Body of pancreas (tissue), 4 donors: ENCODE results near the gene SPIRE2. TPM values are rescaled to one million over a fixed set of nuclear protein-coding genes. Genes with fewer than 3 reads are reported as not detected.
A peak's percentile ranks its signal among the peaks of the same experiment; 100 is the strongest.
"Not testable (repeated sequence)": the region's sequence is repeated elsewhere in the genome, so short reads cannot be mapped to it uniquely, and the experiment has no call there.

Source experiments
- ATAC-seq: fragments of 150-250 bp; one replicate; pipeline ENCODE4 v1.9.1; 2016
- DNase-seq, 4 donors: peaks; one replicate each; pipeline ENCODE4 v3.0.0-alpha.2; 2019
- H3K27ac ChIP-seq, 4 donors: fragments of 200-600 bp; sonication (generic); 1 replicate in 3 of 4; 2 replicates in 1 of 4; pipeline versions ENCODE4 v1.5.1 to v1.6.1; 2016 to 2019; ENCODE audit warnings: mild to moderate bottlenecking in 1 of 4, mixed read lengths in 1 of 4, moderate library complexity in 1 of 4
- H3K27me3 ChIP-seq, 2 donors: fragments of 200-600 bp; sonication (generic); one replicate each; pipeline ENCODE4 v1.6.0; 2016; ENCODE audit warnings: mild to moderate bottlenecking in 1 of 2
- H3K36me3 ChIP-seq, 2 donors: fragments of 200-600 bp; sonication (generic); replicated peaks in 1 of 2; 2 replicates each; pipeline ENCODE4 v1.5.1; 2016; ENCODE audit warnings: low read depth in 2 of 2; ENCODE audit not compliant: insufficient read depth in 1 of 2
- H3K4me1 ChIP-seq: fragments of 200-600 bp; sonication (generic); one replicate; pipeline ENCODE4 v1.6.0; 2016
- H3K4me3 ChIP-seq, 2 donors: fragments of 200-600 bp; sonication (generic); 1 replicate in 1 of 2; 2 replicates in 1 of 2; pipeline ENCODE4 v1.5.1; 2016 to 2019
- H3K9me3 ChIP-seq, 3 donors: fragments of 200-600 bp; sonication (generic); 1 replicate in 2 of 3; 2 replicates in 1 of 3; pipeline ENCODE4 v1.5.1; 2016
- CTCF ChIP-seq, 7 experiments: fragments of 450-650 bp in 4 of 7; fragments of 200-600 bp in 3 of 7; sonication (generic) in 3 of 7; IDR thresholded peaks; one replicate each; pipeline ENCODE4 v1.5.1; 2016 to 2019; ENCODE audit warnings: antibody characterized with exemption in 7 of 7
- POLR2A ChIP-seq, 3 donors: fragments of 450-650 bp; IDR thresholded peaks; one replicate each; pipeline ENCODE4 v1.6.1; 2016; ENCODE audit warnings: antibody characterized with exemption in 3 of 3, mild to moderate bottlenecking in 2 of 3
- WGBS, 2 donors: methylation state at CpG; one replicate each; pipeline ENCODE4 v1.1.5; 2017; 5-methylcytosine and 5-hydroxymethylcytosine counted together
- intact Hi-C: fragments of 100-400 bp; cut with DNase I; formaldehyde crosslinking; loops from one replicate; pipeline ENCODE4 v1.15.1; 2023
- total RNA-seq, 2 donors: library from RNA; depleted of rRNA; stranded (reverse); fragments of >200 nt; gene quantifications; one replicate each; pipeline ENCODE4 v1.1.0, GENCODE V29; 2016

Gene SPIRE2
- total RNA-seq, 2 donors from 2014 or later = 7.3 to 7.6 TPM

GRCh38 chr16:89808475-89808874 lies 19.8 kb upstream of the SPIRE2 start:
- Histone ChIP-seq H3K36me3 (no peaks in the 10 kb centered on the region), H3K9me3 (no peaks in the 10 kb centered on the region), H3K27me3 (no peaks in the 10 kb centered on the region), H3K4me1 (no peaks in the 10 kb centered on the region), H3K27ac (no peak overlapping the region), H3K4me3 (no peak overlapping the region)
- DNase-seq (no peak), ATAC-seq (no peak)
- 80% methylated on average over 4 of the region's 4 CpGs for WGBS, 2 donors
- intact Hi-C loops = no loop called here
- no peak for TF ChIP-seq POLR2A (IDR thresholded peaks at IDR 0.05)
- no peak for TF ChIP-seq CTCF (IDR thresholded peaks at IDR 0.05)

- intact Hi-C loops = no loop called here
- no peaks in the 10 kb centered on the region for H3K36me3 ChIP-seq
- no peak for DNase-seq
- 65 to 73% methylated on average over 2 of the region's 2 CpGs for WGBS, 2 donors
- H3K27ac ChIP-seq = no peak overlapping the region
- peaks cover 6% of the 10 kb centered on the region for H3K4me1 ChIP-seq
- H3K27me3 ChIP-seq = no peaks in the 10 kb centered on the region
- no peak for ATAC-seq
- no peaks in the 10 kb centered on the region for H3K9me3 ChIP-seq
- no peak overlapping the region for H3K4me3 ChIP-seq
- TF ChIP-seq POLR2A (IDR thresholded peaks at IDR 0.05) (no peak), CTCF (IDR thresholded peaks at IDR 0.05) (no peak)
Measured at GRCh38 chr16:89811321-89811720, 17.0 kb upstream of the SPIRE2 start.

GRCh38 chr16:89815639-89816348 lies 12.5 kb upstream of the SPIRE2 start:
- Histone ChIP-seq H3K9me3 (no peaks in the 10 kb centered on the region), H3K4me1 (peaks cover 29% of the 10 kb centered on the region), H3K27ac (no peak overlapping the region), H3K4me3 (no peak overlapping the region), H3K36me3 (no peaks in the 10 kb centered on the region), H3K27me3 (no peaks in the 10 kb centered on the region)
- 12 to 13% methylated on average over 26 to 51 of the region's 65 CpGs for WGBS, 2 donors
- intact Hi-C loops = no loop called here
- ATAC-seq = peak; percentile 6
- TF ChIP-seq POLR2A (IDR thresholded peaks at IDR 0.05) (no peak), CTCF (IDR thresholded peaks at IDR 0.05) (no peak)
- no peak for DNase-seq

- H3K9me3 ChIP-seq, H3K27ac ChIP-seq, H3K27me3 ChIP-seq, H3K36me3 ChIP-seq, ATAC-seq, intact Hi-C loops, H3K4me3 ChIP-seq: not testable (repeated sequence)
- WGBS, 2 donors = 83 to 89% methylated on average over 14 of the region's 14 CpGs
- peaks cover 29% of the 10 kb centered on the region for H3K4me1 ChIP-seq
- DNase-seq = peak in 1 of 4 donors; percentile 26
Measured at GRCh38 chr16:89818851-89819403, 9.3 kb upstream of the SPIRE2 start.

GRCh38 chr16:89819448-89819847 lies 8.8 kb upstream of the SPIRE2 start:
- ATAC-seq, H3K9me3 ChIP-seq, H3K4me3 ChIP-seq, H3K36me3 ChIP-seq, DNase-seq, H3K27me3 ChIP-seq, H3K27ac ChIP-seq, intact Hi-C loops: not testable (repeated sequence)
- peaks cover 29% of the 10 kb centered on the region for H3K4me1 ChIP-seq
- WGBS, 2 donors = 92 to 94% methylated on average over 8 of the region's 8 CpGs
